Mononuclear cell (primary cell): ENCODE data around the gene CAMKMT. TPM values are rescaled to one million over a fixed set of nuclear protein-coding genes. Genes with fewer than 3 reads are reported as not detected.

Source experiments
- H3K27me3 ChIP-seq: 2 replicates; pipeline ENCODE4 v1.6.0; 2011; ENCODE audit warnings: low read length, control low read depth; ENCODE audit not compliant: insufficient read depth
- H3K4me1 ChIP-seq: 2 replicates; pipeline ENCODE4 v1.5.1; 2011; ENCODE audit warnings: mild to moderate bottlenecking, low read length, control low read depth; ENCODE audit not compliant: insufficient read depth
- H3K4me3 ChIP-seq: 2 replicates; pipeline ENCODE4 v1.5.1; 2011; ENCODE audit warnings: mild to moderate bottlenecking, low read length, moderate library complexity
- H3K9me3 ChIP-seq: 2 replicates; pipeline ENCODE4 v1.5.1; 2011; ENCODE audit warnings: low read depth, mild to moderate bottlenecking, control low read depth, low read length
- total RNA-seq: library from RNA; depleted of rRNA; stranded (reverse); fragments of >200 nt; gene quantifications from one replicate; pipeline ENCODE4 v1.2.3, GENCODE V29; 2012

The CAMKMT gene
- total RNA-seq, 1 donor = 13.9 TPM

GRCh38 chr2:44388877-44389276 is 27.1 kb downstream of the CAMKMT start:
- no peaks in the 10 kb centered on the region for H3K27me3 ChIP-seq

GRCh38 chr2:44389895-44390294 is 28.1 kb downstream of the CAMKMT start:
- H3K9me3 ChIP-seq = no peaks in the 10 kb centered on the region

More at GRCh38 chr2:44388877-44389276, 27.1 kb downstream of the CAMKMT start:
- H3K4me1 ChIP-seq = no peaks in the 10 kb centered on the region
- no peak overlapping the region for H3K4me3 ChIP-seq
- H3K9me3 ChIP-seq = no peaks in the 10 kb centered on the region

GRCh38 chr2:44392338-44392943 is 30.7 kb downstream of the CAMKMT start:
- Histone ChIP-seq H3K27me3 (no peaks in the 10 kb centered on the region), H3K4me1 (no peaks in the 10 kb centered on the region), H3K9me3 (no peaks in the 10 kb centered on the region), H3K4me3 (no peak overlapping the region)

More at GRCh38 chr2:44389895-44390294, 28.1 kb downstream of the CAMKMT start:
- no peak overlapping the region for H3K4me3 ChIP-seq
- no peaks in the 10 kb centered on the region for H3K27me3 ChIP-seq
- H3K4me1 ChIP-seq = no peaks in the 10 kb centered on the region

- H3K4me1 ChIP-seq = no peaks in the 10 kb centered on the region
- H3K9me3 ChIP-seq = no peaks in the 10 kb centered on the region
- no peaks in the 10 kb centered on the region for H3K27me3 ChIP-seq
- H3K4me3 ChIP-seq = no peak overlapping the region
Measured at GRCh38 chr2:44397447-44398175, 35.9 kb downstream of the CAMKMT start.

GRCh38 chr2:44398243-44398897 is 36.6 kb downstream of the CAMKMT start:
- Histone ChIP-seq H3K4me3 (no peak overlapping the region), H3K27me3 (no peaks in the 10 kb centered on the region)

GRCh38 chr2:44420725-44421124 is 59.0 kb downstream of the CAMKMT start:
- Histone ChIP-seq H3K27me3 (no peaks in the 10 kb centered on the region), H3K9me3 (no peaks in the 10 kb centered on the region), H3K4me3 (no peak overlapping the region), H3K4me1 (no peaks in the 10 kb centered on the region)

More at GRCh38 chr2:44398243-44398897, 36.6 kb downstream of the CAMKMT start:
- Histone ChIP-seq H3K9me3 (no peaks in the 10 kb centered on the region), H3K4me1 (no peaks in the 10 kb centered on the region)

GRCh38 chr2:44424211-44424610 is 62.5 kb downstream of the CAMKMT start:
- H3K4me3 ChIP-seq = no peak overlapping the region
- H3K4me1 ChIP-seq = no peaks in the 10 kb centered on the region
- H3K9me3 ChIP-seq = no peaks in the 10 kb centered on the region
- H3K27me3 ChIP-seq = no peaks in the 10 kb centered on the region

GRCh38 chr2:44429034-44429433 is 67.3 kb downstream of the CAMKMT start:
- no peaks in the 10 kb centered on the region for H3K27me3 ChIP-seq
- no peaks in the 10 kb centered on the region for H3K9me3 ChIP-seq
- H3K4me3 ChIP-seq = no peak overlapping the region
- no peaks in the 10 kb centered on the region for H3K4me1 ChIP-seq

GRCh38 chr2:44430342-44430741 is 68.6 kb downstream of the CAMKMT start:
- Histone ChIP-seq H3K4me1 (no peaks in the 10 kb centered on the region), H3K27me3 (no peaks in the 10 kb centered on the region), H3K9me3 (no peaks in the 10 kb centered on the region), H3K4me3 (no peak overlapping the region)

- H3K9me3 ChIP-seq = no peaks in the 10 kb centered on the region
- H3K27me3 ChIP-seq = no peaks in the 10 kb centered on the region
- H3K4me3 ChIP-seq = no peak overlapping the region
- no peaks in the 10 kb centered on the region for H3K4me1 ChIP-seq
Measured at GRCh38 chr2:44433895-44434294, 72.1 kb downstream of the CAMKMT start.

- no peaks in the 10 kb centered on the region for H3K4me1 ChIP-seq
- no peak overlapping the region for H3K4me3 ChIP-seq
- H3K27me3 ChIP-seq = no peaks in the 10 kb centered on the region
- no peaks in the 10 kb centered on the region for H3K9me3 ChIP-seq
Measured at GRCh38 chr2:44441200-44441599, 79.5 kb downstream of the CAMKMT start.

GRCh38 chr2:44442019-44442418 is 80.3 kb downstream of the CAMKMT start:
- H3K4me1 ChIP-seq = no peaks in the 10 kb centered on the region
- no peak overlapping the region for H3K4me3 ChIP-seq
- H3K27me3 ChIP-seq = no peaks in the 10 kb centered on the region
- H3K9me3 ChIP-seq = no peaks in the 10 kb centered on the region

GRCh38 chr2:44443517-44443916 is 81.8 kb downstream of the CAMKMT start:
- Histone ChIP-seq H3K9me3 (no peaks in the 10 kb centered on the region), H3K27me3 (no peaks in the 10 kb centered on the region), H3K4me3 (no peak overlapping the region), H3K4me1 (no peaks in the 10 kb centered on the region)

GRCh38 chr2:44444881-44445280 is 83.1 kb downstream of the CAMKMT start:
- H3K9me3 ChIP-seq = no peaks in the 10 kb centered on the region
- H3K4me1 ChIP-seq = no peaks in the 10 kb centered on the region
- H3K27me3 ChIP-seq = no peaks in the 10 kb centered on the region
- no peak overlapping the region for H3K4me3 ChIP-seq

GRCh38 chr2:44448860-44449527 is 87.2 kb downstream of the CAMKMT start:
- Histone ChIP-seq H3K9me3 (no peaks in the 10 kb centered on the region), H3K27me3 (no peaks in the 10 kb centered on the region), H3K4me1 (no peaks in the 10 kb centered on the region), H3K4me3 (no peak overlapping the region)
